GM21717 (cell line): ENCODE results near the gene GGA3.
"Not testable (repeated sequence)": the region's sequence is repeated elsewhere in the genome, so short reads cannot be mapped to it uniquely, and the experiment has no call there.

Source experiments
- ATAC-seq: cut with Tn5 transposase; IDR thresholded peaks from one replicate; pipeline ENCODE4 v1.9.1; 2021; ENCODE audit warnings: mild to moderate bottlenecking, moderate library complexity; ENCODE audit not compliant: unreplicated experiment

GGA3 gene

GRCh38 chr17:75261336-75262111 lies at the start of gene GGA3, which contains the start of gene MRPS7:
Gene GGA3 (minus strand): TSS chr17:75261606. CDS start chr17:75261587, 19 bp downstream.
Gene MRPS7 (plus strand): TSS chr17:75261879. CDS start chr17:75261901, 22 bp downstream.
- ATAC-seq = peak; percentile 89

- no peak for ATAC-seq
Observed at GRCh38 chr17:75308732-75309629, 47.6 kb upstream of the GGA3 start.

GRCh38 chr17:75307957-75308731 lies 46.7 kb upstream of the GGA3 start:
- ATAC-seq = no peak

- no peak for ATAC-seq
Observed at GRCh38 chr17:75301502-75302206, 40.2 kb upstream of the GGA3 start.

GRCh38 chr17:75301049-75301448 lies 39.6 kb upstream of the GGA3 start:
- ATAC-seq = no peak

GRCh38 chr17:75300280-75300679 lies 38.9 kb upstream of the GGA3 start:
- ATAC-seq = no peak

- peak; percentile 47 for ATAC-seq
Observed at GRCh38 chr17:75295201-75296158, 34.1 kb upstream of the GGA3 start.

- not testable (repeated sequence) for ATAC-seq
Observed at GRCh38 chr17:75292810-75293448, 31.5 kb upstream of the GGA3 start.

- no peak for ATAC-seq
Observed at GRCh38 chr17:75289832-75290337, 28.5 kb upstream of the GGA3 start.

GRCh38 chr17:75289115-75289831 lies 27.9 kb upstream of the GGA3 start, which contains the start of gene SLC25A19:
Gene SLC25A19 (minus strand): TSS chr17:75289433. CDS start chr17:75286764, 2,669 bp downstream.
- ATAC-seq = peak; percentile 77

- ATAC-seq = peak; percentile 7
Observed at GRCh38 chr17:75288770-75289114, 27.3 kb upstream of the GGA3 start.

- ATAC-seq = no peak
Observed at GRCh38 chr17:75288359-75288758, 27.0 kb upstream of the GGA3 start.

GRCh38 chr17:75287221-75287620 lies 25.8 kb upstream of the GGA3 start:
- ATAC-seq = no peak

GRCh38 chr17:75285123-75285522 lies 23.7 kb upstream of the GGA3 start:
- ATAC-seq = no peak

- not testable (repeated sequence) for ATAC-seq
Observed at GRCh38 chr17:75280189-75280588, 18.8 kb upstream of the GGA3 start.

GRCh38 chr17:75277664-75278071 lies 16.3 kb upstream of the GGA3 start:
- no peak for ATAC-seq

- ATAC-seq = no peak
Observed at GRCh38 chr17:75273977-75274708, 12.7 kb upstream of the GGA3 start.
